CD4-positive, alpha-beta T cell treated with Interleukin-1 beta for 1 hour (primary cell): ENCODE results near the gene WDR36.

Source experiments
- DNase-seq, 2 donors: peaks; one replicate each; pipeline ENCODE4 v3.0.0-alpha.2; 2020 to 2022

Gene WDR36

GRCh38 chr5:111106320-111106948 is 14.3 kb downstream of the WDR36 start:
- DNase-seq = no peak

- DNase-seq = no peak
Measured at GRCh38 chr5:111107371-111107770, 15.2 kb downstream of the WDR36 start.

- DNase-seq = no peak
Measured at GRCh38 chr5:111111956-111112355, 19.8 kb downstream of the WDR36 start.

- DNase-seq = no peak
Measured at GRCh38 chr5:111113678-111114077, 21.5 kb downstream of the WDR36 start.

- DNase-seq = no peak
Measured at GRCh38 chr5:111115229-111115628, 23.1 kb downstream of the WDR36 start.

GRCh38 chr5:111116550-111116949 is 24.4 kb downstream of the WDR36 start:
- no peak for DNase-seq

GRCh38 chr5:111117136-111117535 is 25.0 kb downstream of the WDR36 start:
- no peak for DNase-seq

GRCh38 chr5:111119221-111119620 is 27.1 kb downstream of the WDR36 start:
- DNase-seq = no peak

GRCh38 chr5:111119856-111120255 is 27.7 kb downstream of the WDR36 start:
- DNase-seq = no peak

- DNase-seq = no peak
Measured at GRCh38 chr5:111120911-111121310, 28.8 kb downstream of the WDR36 start.

- no peak for DNase-seq
Measured at GRCh38 chr5:111121926-111122325, 29.8 kb downstream of the WDR36 start.

- no peak for DNase-seq
Measured at GRCh38 chr5:111122398-111122797, 30.2 kb downstream of the WDR36 start.

GRCh38 chr5:111124793-111125192 is 32.6 kb downstream of the WDR36 start:
- no peak for DNase-seq

GRCh38 chr5:111126896-111127295 is 34.7 kb downstream of the WDR36 start:
- DNase-seq = no peak

- DNase-seq = no peak
Measured at GRCh38 chr5:111127453-111128195, 35.5 kb downstream of the WDR36 start.

- DNase-seq = no peak
Measured at GRCh38 chr5:111129938-111130337, 37.8 kb downstream of the WDR36 start.

GRCh38 chr5:111131356-111131755 is 39.2 kb downstream of the WDR36 start:
- DNase-seq = no peak

- DNase-seq = no peak
Measured at GRCh38 chr5:111132076-111132475, 39.9 kb downstream of the WDR36 start.

GRCh38 chr5:111132731-111133435 is 40.7 kb downstream of the WDR36 start:
- DNase-seq = no peak

GRCh38 chr5:111133436-111133751 is 41.2 kb downstream of the WDR36 start:
- no peak for DNase-seq

GRCh38 chr5:111134087-111134486 is 41.9 kb downstream of the WDR36 start:
- DNase-seq = no peak

- no peak for DNase-seq
Measured at GRCh38 chr5:111134864-111135263, 42.7 kb downstream of the WDR36 start.

- DNase-seq = no peak
Measured at GRCh38 chr5:111135363-111135762, 43.2 kb downstream of the WDR36 start.

GRCh38 chr5:111135946-111136345 is 43.8 kb downstream of the WDR36 start:
- no peak for DNase-seq
